PC-9 (cell line): ENCODE measurements around the gene ANP32A. TPM values are rescaled to one million over a fixed set of nuclear protein-coding genes. Genes with fewer than 3 reads are reported as not detected.

Experiments
- BruUV-seq: library from RNA; stranded (reverse); fragments of 400-500 nt; replicated peaks from 2 replicates; lab custom pipeline; 2021; lab: Mats Ljungman, UMichigan
- CTCF ChIA-PET: fragments of 300-600 bp; sonication (Branson Sonifier 250); formaldehyde crosslinking; loops from one replicate; lab custom pipeline; 2022; ENCODE audit warnings: antibody characterized with exemption; lab: Charles Lee
- POLR2A ChIA-PET: fragments of 300-600 bp; sonication (Branson Sonifier 250); formaldehyde crosslinking; loops from one replicate; lab custom pipeline; 2022; ENCODE audit warnings: antibody characterized with exemption; ENCODE audit not compliant: unreplicated experiment; lab: Charles Lee
- DNase-seq, 2 experiments: peaks; one replicate each; pipeline versions ENCODE4 v3.0.0 to v3.0.0-alpha.2; 2015 to 2022; ENCODE audit warnings: mixed read lengths in 1 of 2
- H2AFZ ChIP-seq: fragments of 200-600 bp; sonication (generic); 2 replicates; pipeline ENCODE4 v1.8.1; 2017; ENCODE audit warnings: antibody characterized with exemption
- H3F3A ChIP-seq: fragments of 200-600 bp; sonication (generic); 2 replicates; pipeline ENCODE4 v1.8.1; 2017; ENCODE audit warnings: antibody characterized with exemption, mild to moderate bottlenecking, low read depth; ENCODE audit not compliant: insufficient read depth
- H3K27ac ChIP-seq: fragments of 200-600 bp; sonication (generic); 2 replicates; pipeline ENCODE4 v1.6.1; 2016; ENCODE audit warnings: mixed run types
- H3K27me3 ChIP-seq: fragments of 200-600 bp; sonication (generic); 2 replicates; pipeline ENCODE4 v1.6.1; 2016; ENCODE audit warnings: low read depth, mixed run types; ENCODE audit not compliant: insufficient read depth
- H3K36me3 ChIP-seq: fragments of 200-600 bp; sonication (generic); 2 replicates; pipeline ENCODE4 v1.6.1; 2016; ENCODE audit warnings: low read depth, mixed run types
- H3K4me1 ChIP-seq: fragments of 200-600 bp; sonication (generic); replicated peaks from 2 replicates; pipeline ENCODE4 v1.6.1; 2016; ENCODE audit warnings: mixed run types; ENCODE audit not compliant: insufficient read depth
- H3K4me2 ChIP-seq: fragments of 200-600 bp; sonication (generic); 2 replicates; pipeline ENCODE4 v1.6.1; 2017; ENCODE audit warnings: mixed run types
- H3K4me3 ChIP-seq: fragments of 200-600 bp; sonication (generic); 2 replicates; pipeline ENCODE4 v1.6.1; 2016; ENCODE audit warnings: mixed run types
- H3K79me2 ChIP-seq: fragments of 200-600 bp; sonication (generic); 2 replicates; pipeline ENCODE4 v1.6.1; 2017; ENCODE audit warnings: low read depth, mixed run types
- H3K9me2 ChIP-seq: fragments of 200-600 bp; sonication (generic); 2 replicates; pipeline ENCODE4 v1.8.1; 2017; ENCODE audit warnings: mild to moderate bottlenecking; ENCODE audit not compliant: insufficient read depth
- H3K9me3 ChIP-seq: fragments of 200-600 bp; sonication (generic); 2 replicates; pipeline ENCODE4 v1.8.1; 2016; ENCODE audit warnings: low read depth; ENCODE audit not compliant: insufficient read depth
- H4K20me1 ChIP-seq: fragments of 200-600 bp; sonication (generic); 2 replicates; pipeline ENCODE4 v1.8.1; 2017; ENCODE audit not compliant: insufficient read depth
- EZH2 ChIP-seq: fragments of 200-600 bp; sonication (generic); IDR thresholded peaks from 2 replicates; pipeline ENCODE4 v1.8.0; 2017; ENCODE audit warnings: antibody characterized with exemption, low read depth
- intact Hi-C: fragments of 100-400 bp; cut with micrococcal nuclease; formaldehyde crosslinking; loops from one replicate; pipeline ENCODE4 v1.10.0; 2022; ENCODE audit not compliant: unreplicated experiment
- total RNA-seq: library from RNA; stranded (reverse); gene quantifications from 2 replicates; pipeline ENCODE4 v1.2.3, GENCODE V29; 2021
- TF ChIP-seq, protein P1 (sequence below): fragments of 200-600 bp; sonication (generic); conservative IDR thresholded peaks from 2 replicates; pipeline ENCODE4 v1.6.1; 2017; ENCODE audit warnings: mixed run types, antibody characterized with exemption, mild to moderate bottlenecking, moderate library complexity

ANP32A gene
- total RNA-seq, 1 experiment from 2014 or later: 182 TPM

DNA sequence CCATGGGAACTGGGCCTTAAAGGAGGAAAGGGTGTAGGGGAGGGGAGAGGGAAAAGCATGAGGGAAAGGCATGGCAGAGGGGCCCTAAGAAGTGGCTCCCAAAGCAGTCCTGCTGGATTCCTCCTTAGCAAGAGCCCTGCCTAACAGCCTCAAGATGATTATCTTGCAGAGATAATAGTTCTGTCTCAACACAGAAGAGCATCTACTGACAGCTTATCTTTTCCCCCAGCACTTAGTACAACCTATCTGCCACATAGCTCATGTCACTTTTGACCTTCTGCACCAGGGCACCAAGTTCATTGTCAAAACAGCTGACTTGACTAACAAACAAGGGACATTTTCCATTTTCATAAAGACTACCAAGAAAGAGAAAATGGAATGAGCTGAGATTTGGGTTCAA, 86.3 kb downstream of the ANP32A start:
- CTCF ChIA-PET: interaction anchor here (1.0 kb wide), 1 partner anchor 191 kb away, joined by 3 read pairs; no protein-coding TSS in a partner anchor
- Histone ChIP-seq H3K9me3 (no peaks in the 10 kb centered on the region), H3K27me3 (no peaks in the 10 kb centered on the region), H3K27ac (no peak overlapping the region), H3K79me2 (no peaks in the 10 kb centered on the region), H3K4me1 (no peaks in the 10 kb centered on the region), H3K4me3 (no peak overlapping the region), H2AFZ (no peak overlapping the region), H4K20me1 (no peaks in the 10 kb centered on the region), H3K9me2 (no peaks in the 10 kb centered on the region), H3F3A (no peaks in the 10 kb centered on the region), H3K4me2 (no peak overlapping the region), H3K36me3 (no peaks in the 10 kb centered on the region)
- POLR2A ChIA-PET: no interaction called here
- intact Hi-C loops: no loop called here
- no peak for DNase-seq
- BruUV-seq: no TSS peak
- TF ChIP-seq, protein P1, sequence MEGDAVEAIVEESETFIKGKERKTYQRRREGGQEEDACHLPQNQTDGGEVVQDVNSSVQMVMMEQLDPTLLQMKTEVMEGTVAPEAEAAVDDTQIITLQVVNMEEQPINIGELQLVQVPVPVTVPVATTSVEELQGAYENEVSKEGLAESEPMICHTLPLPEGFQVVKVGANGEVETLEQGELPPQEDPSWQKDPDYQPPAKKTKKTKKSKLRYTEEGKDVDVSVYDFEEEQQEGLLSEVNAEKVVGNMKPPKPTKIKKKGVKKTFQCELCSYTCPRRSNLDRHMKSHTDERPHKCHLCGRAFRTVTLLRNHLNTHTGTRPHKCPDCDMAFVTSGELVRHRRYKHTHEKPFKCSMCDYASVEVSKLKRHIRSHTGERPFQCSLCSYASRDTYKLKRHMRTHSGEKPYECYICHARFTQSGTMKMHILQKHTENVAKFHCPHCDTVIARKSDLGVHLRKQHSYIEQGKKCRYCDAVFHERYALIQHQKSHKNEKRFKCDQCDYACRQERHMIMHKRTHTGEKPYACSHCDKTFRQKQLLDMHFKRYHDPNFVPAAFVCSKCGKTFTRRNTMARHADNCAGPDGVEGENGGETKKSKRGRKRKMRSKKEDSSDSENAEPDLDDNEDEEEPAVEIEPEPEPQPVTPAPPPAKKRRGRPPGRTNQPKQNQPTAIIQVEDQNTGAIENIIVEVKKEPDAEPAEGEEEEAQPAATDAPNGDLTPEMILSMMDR: no peak

DNA sequence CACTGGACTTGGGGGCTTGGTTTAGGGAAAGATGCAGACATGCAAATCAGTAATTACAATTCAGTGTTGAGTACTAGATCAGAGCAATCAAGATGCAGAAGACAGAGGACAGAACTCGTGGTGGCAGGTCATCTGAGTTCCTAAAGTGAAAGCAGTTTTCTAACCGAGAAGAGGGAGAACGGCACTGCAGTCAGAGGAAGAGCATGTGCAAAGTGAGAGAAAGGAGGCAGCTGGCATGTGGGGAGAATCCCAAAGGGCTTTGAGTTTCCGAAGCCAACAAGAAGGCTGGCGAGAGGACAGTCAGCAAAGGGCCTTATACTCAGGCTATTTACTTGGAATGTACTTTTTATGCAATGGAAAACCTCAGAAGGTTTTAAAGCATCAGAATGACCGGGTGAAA, 87.0 kb downstream of the ANP32A start:
- Histone ChIP-seq H3K9me3 (no peaks in the 10 kb centered on the region), H3K27me3 (no peaks in the 10 kb centered on the region), H3F3A (no peaks in the 10 kb centered on the region), H4K20me1 (no peaks in the 10 kb centered on the region), H3K4me3 (no peak overlapping the region), H3K4me2 (no peak overlapping the region), H3K9me2 (no peaks in the 10 kb centered on the region), H3K27ac (no peak overlapping the region), H3K79me2 (no peaks in the 10 kb centered on the region), H2AFZ (no peak overlapping the region), H3K4me1 (no peaks in the 10 kb centered on the region), H3K36me3 (no peaks in the 10 kb centered on the region)
- no TSS peak for BruUV-seq
- POLR2A ChIA-PET: no interaction called here
- CTCF ChIA-PET: no interaction called here
- intact Hi-C loops: no loop called here
- TF ChIP-seq EZH2: no peak
- TF ChIP-seq, protein P1: no peak
- DNase-seq: no peak

DNA sequence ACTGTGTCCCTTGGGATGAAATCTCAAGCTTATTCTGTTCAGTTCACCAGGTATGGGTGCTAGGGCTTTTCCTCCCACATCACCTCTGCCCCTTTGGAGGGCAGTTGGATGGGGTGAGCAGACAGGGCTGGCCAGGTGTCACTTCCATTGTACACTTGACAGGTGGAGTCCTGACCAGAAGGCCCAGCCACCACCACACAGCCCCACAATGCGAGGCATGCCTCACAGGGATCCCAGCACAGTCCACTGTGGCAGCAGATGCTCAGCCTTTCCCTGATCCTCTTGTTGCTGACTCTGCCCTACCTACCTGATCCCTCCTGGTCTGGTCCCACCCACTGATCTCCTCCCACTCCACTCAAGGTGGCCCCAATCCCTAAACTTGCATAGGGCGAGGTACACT, 88.2 kb downstream of the ANP32A start:
- CTCF ChIA-PET: no interaction called here
- no peak overlapping the region for H3K4me3 ChIP-seq
- no peak for DNase-seq
- H3K4me1 ChIP-seq: no peaks in the 10 kb centered on the region
- POLR2A ChIA-PET: no interaction called here
- H3K27ac ChIP-seq: no peak overlapping the region
- no peak overlapping the region for H2AFZ ChIP-seq
- no peaks in the 10 kb centered on the region for H4K20me1 ChIP-seq
- H3F3A ChIP-seq: no peaks in the 10 kb centered on the region
- H3K9me3 ChIP-seq: no peaks in the 10 kb centered on the region
- no peaks in the 10 kb centered on the region for H3K9me2 ChIP-seq
- BruUV-seq: no TSS peak
- H3K36me3 ChIP-seq: no peaks in the 10 kb centered on the region
- H3K4me2 ChIP-seq: no peak overlapping the region
- TF ChIP-seq EZH2: no peak
- TF ChIP-seq, protein P1: no peak
- no peaks in the 10 kb centered on the region for H3K27me3 ChIP-seq
- no peaks in the 10 kb centered on the region for H3K79me2 ChIP-seq
- intact Hi-C loops: no loop called here
